B cell (primary cell): Measurements from ENCODE around the gene RBMS3. TPM values are rescaled to one million over a fixed set of nuclear protein-coding genes. Genes with fewer than 3 reads are reported as not detected.

Experiments
- ATAC-seq: fragments of 200-7000 bp; cut with Tn5 transposase; one replicate; pipeline ENCODE4 v1.10.0; 2021; ENCODE audit warnings: low read depth, mild to moderate bottlenecking, moderate number of reproducible peaks, moderate library complexity
- CTCF ChIA-PET: fragments of 350-600 bp; sonication (Branson Sonifier 250); formaldehyde crosslinking; loops from one replicate; lab custom pipeline; 2021; ENCODE audit warnings: antibody characterized with exemption, inconsistent platforms; lab: Charles Lee
- POLR2A ChIA-PET: fragments of 350-600 bp; sonication (Branson Sonifier 250); formaldehyde crosslinking; loops from one replicate; lab custom pipeline; 2021; ENCODE audit warnings: antibody characterized with exemption; lab: Charles Lee
- DNase-seq: peaks from one replicate; pipeline ENCODE4 v3.0.0; 2013
- H2AFZ ChIP-seq: 2 replicates; pipeline ENCODE4 v1.6.1; 2012; ENCODE audit warnings: mild to moderate bottlenecking, low read depth, low read length; ENCODE audit not compliant: insufficient read depth, poor library complexity, severe bottlenecking
- H3K27ac ChIP-seq, 2 donors: 1 replicate in 1 of 2; 2 replicates in 1 of 2; pipeline ENCODE4 v1.5.1; 2012 to 2013; ENCODE audit warnings: low read length in 2 of 2, mild to moderate bottlenecking in 2 of 2, moderate library complexity in 1 of 2
- H3K27me3 ChIP-seq, 4 experiments: fragments of 200-600 bp in 1 of 4; sonication (generic) in 1 of 4; replicated peaks in 1 of 4; 1 replicate in 2 of 4; 2 replicates in 2 of 4; pipeline versions ENCODE4 v1.6.1 to v1.7.0; 2013 to 2016; ENCODE audit warnings: low read length in 3 of 4, mild to moderate bottlenecking in 2 of 4, mixed read lengths in 1 of 4, moderate library complexity in 1 of 4; ENCODE audit not compliant: insufficient read depth in 4 of 4, control insufficient read depth in 3 of 4; ENCODE audit errors: control extremely low read depth in 1 of 4
- H3K36me3 ChIP-seq, 2 experiments: replicated peaks in 1 of 2; 1 replicate in 1 of 2; 2 replicates in 1 of 2; pipeline versions ENCODE4 v1.6.1 to v1.7.1; 2013; ENCODE audit warnings: low read length in 1 of 2; ENCODE audit not compliant: insufficient read depth in 2 of 2, control insufficient read depth in 1 of 2; ENCODE audit errors: control extremely low read depth in 1 of 2, extremely low read depth in 1 of 2
- H3K4me1 ChIP-seq, 2 donors: fragments of 200-600 bp in 1 of 2; sonication (generic) in 1 of 2; 1 replicate in 1 of 2; 2 replicates in 1 of 2; pipeline versions ENCODE4 v1.5.1 to v1.6.1; 2013 to 2017; ENCODE audit warnings: low read length in 2 of 2; ENCODE audit not compliant: control insufficient read depth in 2 of 2, insufficient read depth in 2 of 2
- H3K4me2 ChIP-seq: replicated peaks from 2 replicates; pipeline ENCODE3; 2012; ENCODE audit warnings: mild to moderate bottlenecking, low read depth, low read length; ENCODE audit not compliant: poor library complexity, severe bottlenecking
- H3K4me3 ChIP-seq, 5 experiments: fragments of 200-600 bp in 1 of 5; sonication (generic) in 1 of 5; 1 replicate in 3 of 5; 2 replicates in 2 of 5; pipeline versions ENCODE4 v1.5.1 to v1.7.0; 2011 to 2016; ENCODE audit warnings: low read length in 4 of 5, mild to moderate bottlenecking in 4 of 5, low read depth in 2 of 5, control low read depth in 1 of 5, moderate library complexity in 1 of 5; ENCODE audit not compliant: insufficient read depth in 1 of 5; ENCODE audit errors: control extremely low read depth in 1 of 5, extremely low read depth in 1 of 5
- H3K79me2 ChIP-seq: fragments of 200-600 bp; sonication (generic); one replicate; pipeline ENCODE4 v1.6.0; 2016; ENCODE audit warnings: low read length; ENCODE audit not compliant: control insufficient read depth, insufficient read depth
- H3K9ac ChIP-seq: fragments of 200-600 bp; sonication (generic); 2 replicates; pipeline ENCODE4 v1.6.1; 2017; ENCODE audit warnings: mild to moderate bottlenecking, low read length, moderate library complexity
- H3K9me3 ChIP-seq, 3 donors: one replicate each; pipeline versions ENCODE4 v1.6.1 to v1.7.1; 2013; ENCODE audit warnings: low read length in 2 of 3; ENCODE audit not compliant: control insufficient read depth in 2 of 3, insufficient read depth in 1 of 3; ENCODE audit errors: control extremely low read depth in 1 of 3
- H4K20me1 ChIP-seq: 2 replicates; pipeline ENCODE4 v1.6.0; 2012; ENCODE audit warnings: mild to moderate bottlenecking, low read length; ENCODE audit not compliant: insufficient read depth, control insufficient read depth, poor library complexity, severe bottlenecking
- H3K27ac Mint-ChIP-seq: one replicate; pipeline ENCODE4 v1.8.0; 2021; ENCODE audit warnings: mixed read lengths
- H3K27me3 Mint-ChIP-seq: one replicate; pipeline ENCODE4 v1.8.0; 2021; ENCODE audit warnings: mixed read lengths
- H3K4me1 Mint-ChIP-seq: one replicate; pipeline ENCODE4 v1.8.0; 2021; ENCODE audit warnings: mixed read lengths
- H3K4me3 Mint-ChIP-seq: one replicate; pipeline ENCODE4 v1.8.0; 2021; ENCODE audit warnings: mixed read lengths
- H3K9me3 Mint-ChIP-seq: one replicate; pipeline ENCODE4 v1.8.0; 2022; ENCODE audit warnings: mixed read lengths; ENCODE audit not compliant: insufficient read depth
- EZH2 ChIP-seq: IDR thresholded peaks from 2 replicates; pipeline ENCODE4 v1.6.1; 2012; ENCODE audit warnings: borderline replicate concordance, low read depth, mild to moderate bottlenecking, moderate library complexity, low read length; ENCODE audit not compliant: insufficient read depth, poor library complexity, severe bottlenecking
- WGBS: methylation state at CpG from one replicate; pipeline ENCODE4 v1.1.5; 2013; ENCODE audit warnings: missing lambda C conversion rate; ENCODE audit not compliant: insufficient coverage; 5-methylcytosine and 5-hydroxymethylcytosine counted together
- intact Hi-C: fragments of 100-400 bp; cut with micrococcal nuclease; formaldehyde crosslinking; loops from one replicate; pipeline ENCODE4 v1.10.0; 2022
- polyA plus RNA-seq: library from polyadenylated mRNA; depleted of rRNA; stranded (reverse); fragments of >200 nt; gene quantifications from 2 replicates; pipeline ENCODE4 v1.2.3, GENCODE V29; 2012
- total RNA-seq, 2 donors: library from RNA; stranded (reverse); fragments of 120-200 nt in 1 of 2; gene quantifications; 1 replicate in 1 of 2; 2 replicates in 1 of 2; pipeline versions ENCODE4 v1.2.3 to v1.2.4, GENCODE V29; 2013 to 2022
- TF ChIP-seq, protein P1 (sequence below): fragments of 200-600 bp; IDR thresholded peaks from one replicate; pipeline ENCODE4 v1.8.0; 2022; ENCODE audit warnings: antibody characterized with exemption, mild to moderate bottlenecking

The RBMS3 gene
- total and polyA plus RNA-seq, 2 donors (not counting 1 experiment from before 2014, with no cell fraction given): not detected

DNA sequence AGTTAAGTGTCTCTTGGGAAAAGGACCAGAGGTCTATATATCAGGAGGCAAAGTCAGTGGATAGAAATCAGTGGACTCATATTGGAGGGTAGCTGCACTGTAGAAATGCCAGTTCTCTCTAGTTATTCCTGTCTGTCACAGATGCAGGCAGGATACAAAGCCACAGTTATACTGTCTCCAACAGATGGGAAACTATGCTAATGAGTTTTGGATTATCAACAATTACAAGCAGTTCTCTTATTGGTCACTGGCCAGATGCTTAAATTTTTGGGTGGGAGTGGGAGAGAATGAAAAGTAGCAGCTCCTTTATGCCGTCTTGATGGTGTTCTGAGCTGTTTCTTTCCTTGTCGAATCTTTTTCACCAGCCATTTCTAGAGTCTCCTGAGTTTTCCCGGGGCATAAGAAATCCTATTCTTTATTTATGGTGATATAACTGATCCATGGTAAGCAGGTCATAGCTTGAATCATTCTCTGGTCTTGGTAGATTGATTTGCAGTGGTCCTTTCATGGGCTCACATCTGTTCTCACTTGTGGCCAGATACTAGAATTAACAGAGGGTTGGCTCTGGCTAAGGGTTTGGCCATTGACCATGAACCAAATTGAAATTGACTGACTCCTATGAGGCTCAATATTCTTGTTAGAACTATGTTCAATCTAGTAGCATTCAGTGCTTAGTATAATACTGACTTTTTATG is 44.6 kb upstream of the RBMS3 start:
- H3K9ac ChIP-seq: no peak overlapping the region
- TF ChIP-seq, protein P1, sequence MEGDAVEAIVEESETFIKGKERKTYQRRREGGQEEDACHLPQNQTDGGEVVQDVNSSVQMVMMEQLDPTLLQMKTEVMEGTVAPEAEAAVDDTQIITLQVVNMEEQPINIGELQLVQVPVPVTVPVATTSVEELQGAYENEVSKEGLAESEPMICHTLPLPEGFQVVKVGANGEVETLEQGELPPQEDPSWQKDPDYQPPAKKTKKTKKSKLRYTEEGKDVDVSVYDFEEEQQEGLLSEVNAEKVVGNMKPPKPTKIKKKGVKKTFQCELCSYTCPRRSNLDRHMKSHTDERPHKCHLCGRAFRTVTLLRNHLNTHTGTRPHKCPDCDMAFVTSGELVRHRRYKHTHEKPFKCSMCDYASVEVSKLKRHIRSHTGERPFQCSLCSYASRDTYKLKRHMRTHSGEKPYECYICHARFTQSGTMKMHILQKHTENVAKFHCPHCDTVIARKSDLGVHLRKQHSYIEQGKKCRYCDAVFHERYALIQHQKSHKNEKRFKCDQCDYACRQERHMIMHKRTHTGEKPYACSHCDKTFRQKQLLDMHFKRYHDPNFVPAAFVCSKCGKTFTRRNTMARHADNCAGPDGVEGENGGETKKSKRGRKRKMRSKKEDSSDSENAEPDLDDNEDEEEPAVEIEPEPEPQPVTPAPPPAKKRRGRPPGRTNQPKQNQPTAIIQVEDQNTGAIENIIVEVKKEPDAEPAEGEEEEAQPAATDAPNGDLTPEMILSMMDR: no peak
- no peak for TF ChIP-seq EZH2
- intact Hi-C loops: no loop called here
- no peak overlapping the region for H2AFZ ChIP-seq
- no peak overlapping the region for H3K4me2 ChIP-seq
- H3K4me3 ChIP-seq: no peak overlapping the region
- POLR2A ChIA-PET: no interaction called here
- H3K36me3 ChIP-seq: no peaks in the 10 kb centered on the region
- DNase-seq: no peak
- 60% methylated on average over 1 of the region's 3 CpGs for WGBS
- CTCF ChIA-PET: no interaction called here
- Mint-ChIP-seq H3K4me1 (no peaks in the 10 kb centered on the region), H3K27me3 (no peaks in the 10 kb centered on the region), H3K4me3 (no peak overlapping the region), H3K9me3 (no peaks in the 10 kb centered on the region), H3K27ac (no peak overlapping the region)
- H4K20me1 ChIP-seq: no peaks in the 10 kb centered on the region
- no peak for ATAC-seq
- no peak overlapping the region for H3K27ac ChIP-seq
- no peaks in the 10 kb centered on the region for H3K4me1 ChIP-seq
- no peaks in the 10 kb centered on the region for H3K27me3 ChIP-seq
- H3K9me3 ChIP-seq: no peaks in the 10 kb centered on the region
- H3K79me2 ChIP-seq: no peaks in the 10 kb centered on the region

DNA sequence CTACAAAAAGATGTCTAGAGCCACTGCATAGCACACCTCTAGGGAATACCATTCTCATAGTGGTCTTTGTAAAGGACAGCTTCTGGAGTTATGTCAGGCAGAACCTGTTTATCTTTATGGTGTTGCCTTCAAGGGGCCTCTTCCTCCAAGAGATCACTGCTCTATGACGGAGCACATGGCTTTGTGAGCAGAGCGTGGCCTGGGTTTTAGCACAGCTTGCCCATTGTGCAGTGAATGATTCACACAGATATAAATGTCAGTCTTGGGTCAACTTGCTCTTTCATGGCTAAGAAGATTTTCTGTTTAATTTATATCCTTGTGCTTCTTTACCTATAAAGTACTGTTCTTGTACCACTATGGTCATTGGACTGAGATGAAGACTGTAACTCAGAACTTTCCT is 41.5 kb upstream of the RBMS3 start:
- POLR2A ChIA-PET: no interaction called here
- WGBS: 100% methylated on average over 1 of the region's 2 CpGs
- H3K9ac ChIP-seq: no peak overlapping the region
- Mint-ChIP-seq H3K4me1 (no peaks in the 10 kb centered on the region), H3K4me3 (no peak overlapping the region), H3K9me3 (no peaks in the 10 kb centered on the region), H3K27ac (no peak overlapping the region), H3K27me3 (no peaks in the 10 kb centered on the region)
- H3K79me2 ChIP-seq: no peaks in the 10 kb centered on the region
- no peaks in the 10 kb centered on the region for H3K4me1 ChIP-seq
- no peaks in the 10 kb centered on the region for H4K20me1 ChIP-seq
- DNase-seq (no peak), ATAC-seq (no peak)
- no peak overlapping the region for H2AFZ ChIP-seq
- no peaks in the 10 kb centered on the region for H3K36me3 ChIP-seq
- intact Hi-C loops: no loop called here
- no peak overlapping the region for H3K4me3 ChIP-seq
- H3K27ac ChIP-seq: no peak overlapping the region
- no peak overlapping the region for H3K4me2 ChIP-seq
- H3K27me3 ChIP-seq: no peaks in the 10 kb centered on the region
- H3K9me3 ChIP-seq: no peaks in the 10 kb centered on the region
- CTCF ChIA-PET: no interaction called here
- TF ChIP-seq EZH2: no peak
- TF ChIP-seq, protein P1: no peak
